Heart left ventricle (tissue), 13 donors: ENCODE results near the gene RGS17.

Experiments
- POLR2A ChIP-seq, 2 donors: fragments of 450-650 bp; IDR thresholded peaks; one replicate each; pipeline ENCODE4 v1.6.1; 2017; ENCODE audit warnings: antibody characterized with exemption in 2 of 2, mild to moderate bottlenecking in 2 of 2, moderate library complexity in 2 of 2
- TF ChIP-seq, protein P1 (sequence below), 12 donors: fragments of 200-600 bp; sonication (generic) in 4 of 12; IDR thresholded peaks; one replicate each; pipeline versions ENCODE4 v1.5.0 to v1.8.0; 2018 to 2022; ENCODE audit warnings: antibody characterized with exemption in 12 of 12, mild to moderate bottlenecking in 5 of 12
- donor health status: ischemic (EF 13 %, LVEDD 7.1; RV severe dilation, severe dysfunction).
- donor health status: DM: no; HTN: yes; CAD: no.
- donor health status: DM: no; HTN: no; CAD: no.
- donor health status: ischemic (EF 25% LVEDD 6.9; RV normal size, moderate dysfunction).
- donor health status: ischemic (EF 25% LVEDD 5.7; RV mildly dilated, moderate dysfunction).
- donor health status: ischemic (EF 35%, LVEDD 5.7; RV mildly dilated, moderate dysfunction).
- donor health status: nonischemic (EF 11% LVEDD 7.7; RV severe dilation, severe dysfunction).
- donor health status: DM: yes; HTN: yes; CAD: no.
- donor health status: PGD.
- donor health status: ischemic (EF 29% LVEDD 5.4; RV normal size, mild dysfunction).
- donor health status: nonischemic (EF 23%, LVEDD 6.1; RV moderate dilation, normal function).

DNA sequence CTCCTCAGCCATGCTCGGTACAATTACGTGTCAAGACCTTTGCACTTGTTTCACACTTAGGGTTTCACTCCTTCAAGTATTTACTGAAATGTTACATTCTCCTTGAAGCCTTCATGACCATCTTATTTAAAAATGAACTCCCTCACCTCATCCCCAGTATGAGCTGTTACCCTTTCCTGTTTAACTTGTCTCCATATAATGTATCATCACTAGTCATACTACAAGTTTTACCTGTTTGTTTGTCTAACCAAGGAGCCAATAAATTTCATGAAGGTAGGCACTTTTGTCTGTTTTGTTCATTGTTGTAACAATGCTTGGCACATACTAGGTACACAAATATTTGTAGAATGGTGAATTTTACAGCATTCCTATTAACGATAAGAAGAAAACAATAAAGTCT is 82.5 kb downstream of the RGS17 start:
- TF ChIP-seq POLR2A (IDR thresholded peaks at IDR 0.05) = no peak
- TF ChIP-seq, protein P1, sequence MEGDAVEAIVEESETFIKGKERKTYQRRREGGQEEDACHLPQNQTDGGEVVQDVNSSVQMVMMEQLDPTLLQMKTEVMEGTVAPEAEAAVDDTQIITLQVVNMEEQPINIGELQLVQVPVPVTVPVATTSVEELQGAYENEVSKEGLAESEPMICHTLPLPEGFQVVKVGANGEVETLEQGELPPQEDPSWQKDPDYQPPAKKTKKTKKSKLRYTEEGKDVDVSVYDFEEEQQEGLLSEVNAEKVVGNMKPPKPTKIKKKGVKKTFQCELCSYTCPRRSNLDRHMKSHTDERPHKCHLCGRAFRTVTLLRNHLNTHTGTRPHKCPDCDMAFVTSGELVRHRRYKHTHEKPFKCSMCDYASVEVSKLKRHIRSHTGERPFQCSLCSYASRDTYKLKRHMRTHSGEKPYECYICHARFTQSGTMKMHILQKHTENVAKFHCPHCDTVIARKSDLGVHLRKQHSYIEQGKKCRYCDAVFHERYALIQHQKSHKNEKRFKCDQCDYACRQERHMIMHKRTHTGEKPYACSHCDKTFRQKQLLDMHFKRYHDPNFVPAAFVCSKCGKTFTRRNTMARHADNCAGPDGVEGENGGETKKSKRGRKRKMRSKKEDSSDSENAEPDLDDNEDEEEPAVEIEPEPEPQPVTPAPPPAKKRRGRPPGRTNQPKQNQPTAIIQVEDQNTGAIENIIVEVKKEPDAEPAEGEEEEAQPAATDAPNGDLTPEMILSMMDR (IDR thresholded peaks at IDR 0.05) = no peak
